GM12892 (cell line): ENCODE measurements around the gene TXN.

Experiments
- POLR2A ChIP-seq: IDR thresholded peaks from 2 replicates; pipeline ENCODE4 v1.6.1; 2011; ENCODE audit warnings: low read depth, low read length, control low read depth
- POLR2AphosphoS5 ChIP-seq: IDR thresholded peaks from 2 replicates; pipeline ENCODE4 v1.6.1; 2011; ENCODE audit warnings: low read depth, low read length, control low read depth

DNA sequence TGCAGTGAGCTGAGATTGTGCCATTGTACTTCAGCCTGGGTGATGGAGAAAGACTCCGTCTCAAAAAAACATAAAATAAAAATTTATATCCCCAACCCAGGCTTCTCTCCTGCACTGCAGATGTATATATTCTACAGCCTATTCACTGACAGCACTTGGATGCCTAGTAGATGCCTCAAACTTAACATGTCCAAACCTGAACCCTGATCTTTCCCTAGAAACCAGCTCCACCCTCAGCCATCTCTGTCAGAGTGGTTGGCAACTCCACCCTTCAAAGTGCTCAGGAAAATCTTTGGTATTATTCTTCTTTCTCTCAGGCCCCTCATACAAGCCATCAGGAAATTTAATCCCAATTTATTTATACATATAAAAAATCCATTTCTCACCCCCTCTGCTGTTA is 36.9 kb upstream of the TXN start:
- TF ChIP-seq POLR2A (no peak), POLR2AphosphoS5 (no peak)
